SU-DHL-6 (cell line): ENCODE results near the gene IQSEC3.

Experiments used
- H2AFZ ChIP-seq: fragments of 200-600 bp; sonication (generic); 2 replicates; pipeline ENCODE4 v1.6.1; 2014; ENCODE audit warnings: low read depth, mild to moderate bottlenecking, moderate library complexity, mixed read lengths, antibody characterized with exemption, low read length; ENCODE audit not compliant: severe bottlenecking
- H3F3A ChIP-seq: fragments of 200-600 bp; shearing (Covaris generic); 2 replicates; pipeline ENCODE4 v1.6.0; 2016; ENCODE audit warnings: antibody characterized with exemption, mild to moderate bottlenecking; ENCODE audit not compliant: insufficient read depth
- H3K27ac ChIP-seq: fragments of 200-600 bp; sonication (generic); 2 replicates; pipeline ENCODE4 v1.5.1; 2016; ENCODE audit warnings: low read depth, mild to moderate bottlenecking, low read length, moderate library complexity, mixed read lengths
- H3K27me3 ChIP-seq: fragments of 200-600 bp; sonication (generic), shearing (Covaris generic); 2 replicates; pipeline ENCODE4 v1.6.0; 2014; ENCODE audit warnings: mild to moderate bottlenecking, low read length
- H3K36me3 ChIP-seq: fragments of 200-600 bp; sonication (generic); 2 replicates; pipeline ENCODE4 v1.6.1; 2014; ENCODE audit warnings: mild to moderate bottlenecking, low read length, mixed read lengths
- H3K4me2 ChIP-seq: fragments of 300-600, 200-600 bp; shearing (Covaris generic), sonication (generic); 2 replicates; pipeline ENCODE4 v1.6.0; 2014; ENCODE audit warnings: low read length, low read depth, mild to moderate bottlenecking; ENCODE audit not compliant: poor library complexity, severe bottlenecking
- H3K4me3 ChIP-seq: fragments of 200-600 bp; sonication (generic); 2 replicates; pipeline ENCODE4 v1.5.1; 2014; ENCODE audit warnings: antibody characterized with exemption, low read length, mild to moderate bottlenecking, mixed read lengths; ENCODE audit not compliant: insufficient read depth, poor library complexity, severe bottlenecking
- H3K79me2 ChIP-seq: fragments of 200-600 bp; sonication (generic); 2 replicates; pipeline ENCODE4 v1.6.1; 2014; ENCODE audit warnings: mild to moderate bottlenecking, low read length, moderate library complexity; ENCODE audit not compliant: insufficient read depth
- H3K9ac ChIP-seq: fragments of 200-600 bp; sonication (generic); 2 replicates; pipeline ENCODE4 v1.7.0; 2014; ENCODE audit warnings: mild to moderate bottlenecking, low read length
- H3K9me2 ChIP-seq: fragments of 200-600 bp; sonication (generic); replicated peaks from 2 replicates; pipeline ENCODE4 v1.6.1; 2014; ENCODE audit warnings: low read length; ENCODE audit not compliant: insufficient read depth
- H3K9me3 ChIP-seq: fragments of 200-600 bp; sonication (generic); 2 replicates; pipeline ENCODE4 v1.6.1; 2014; ENCODE audit warnings: low read length, mixed read lengths; ENCODE audit not compliant: insufficient read depth
- H4K20me1 ChIP-seq: fragments of 200-600 bp; sonication (generic); 2 replicates; pipeline ENCODE4 v1.6.1; 2014; ENCODE audit warnings: low read depth, mild to moderate bottlenecking, antibody characterized with exemption, low read length, moderate library complexity, mixed read lengths
- EZH2phosphoT487 ChIP-seq: fragments of 200-600 bp; sonication (generic), shearing (Covaris generic); conservative IDR thresholded peaks from 2 replicates; pipeline ENCODE4 v1.6.1; 2018; ENCODE audit warnings: mild to moderate bottlenecking, antibody characterized with exemption, low read length, moderate library complexity, mixed read lengths
- TF ChIP-seq, protein P1 (sequence below): fragments of 200-600 bp; sonication (generic); IDR thresholded peaks from one replicate; pipeline ENCODE4 v1.5.1; 2017; ENCODE audit warnings: antibody characterized with exemption, mild to moderate bottlenecking, low read length, moderate library complexity; ENCODE audit not compliant: insufficient read depth, poor library complexity, severe bottlenecking

IQSEC3 gene

DNA sequence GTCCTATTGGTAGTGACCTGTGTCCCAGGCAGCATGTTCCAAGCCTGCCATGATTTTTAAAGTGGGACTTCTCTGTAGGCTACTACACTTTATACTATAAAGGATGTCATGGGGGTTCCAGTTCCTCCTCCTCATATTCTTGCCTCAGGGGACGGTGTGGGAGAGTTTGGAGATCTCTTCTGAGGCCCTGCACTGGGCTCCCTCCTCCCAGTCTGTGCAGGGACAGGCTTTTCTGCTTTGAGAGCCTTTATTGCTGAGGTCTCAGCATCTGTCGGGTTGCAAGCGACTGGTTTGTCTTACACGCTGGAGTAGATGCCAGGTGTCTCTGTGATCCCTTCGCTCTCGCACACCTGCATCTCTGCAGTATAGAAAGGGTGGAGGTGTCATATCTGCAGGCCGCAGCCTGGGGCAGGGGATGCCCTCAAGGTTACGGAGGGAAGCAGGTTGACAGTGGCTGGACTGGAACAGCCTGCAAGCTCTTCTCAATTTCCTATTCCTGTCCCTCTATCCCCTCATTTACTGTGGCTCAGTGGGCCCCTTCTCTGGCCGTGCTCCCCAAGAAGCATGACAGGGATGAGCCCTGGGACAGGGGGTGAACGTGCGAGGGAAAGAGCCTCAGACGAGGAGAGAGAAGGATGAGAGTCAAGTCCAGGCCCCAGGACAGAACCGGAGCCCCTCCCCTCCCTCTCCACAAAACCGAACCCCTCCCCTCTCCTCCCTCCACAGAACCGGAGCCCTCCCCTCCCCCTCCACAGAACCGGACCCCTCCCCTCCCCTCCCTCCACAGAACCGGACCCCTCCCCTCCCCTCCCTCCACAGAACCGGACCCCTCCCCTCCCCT, 96.1 kb downstream of the IQSEC3 start:
- H3K4me3 ChIP-seq, result no peak overlapping the region
- H4K20me1 ChIP-seq, result no peaks in the 10 kb centered on the region
- no peak overlapping the region for H3K9ac ChIP-seq
- TF ChIP-seq, protein P1, sequence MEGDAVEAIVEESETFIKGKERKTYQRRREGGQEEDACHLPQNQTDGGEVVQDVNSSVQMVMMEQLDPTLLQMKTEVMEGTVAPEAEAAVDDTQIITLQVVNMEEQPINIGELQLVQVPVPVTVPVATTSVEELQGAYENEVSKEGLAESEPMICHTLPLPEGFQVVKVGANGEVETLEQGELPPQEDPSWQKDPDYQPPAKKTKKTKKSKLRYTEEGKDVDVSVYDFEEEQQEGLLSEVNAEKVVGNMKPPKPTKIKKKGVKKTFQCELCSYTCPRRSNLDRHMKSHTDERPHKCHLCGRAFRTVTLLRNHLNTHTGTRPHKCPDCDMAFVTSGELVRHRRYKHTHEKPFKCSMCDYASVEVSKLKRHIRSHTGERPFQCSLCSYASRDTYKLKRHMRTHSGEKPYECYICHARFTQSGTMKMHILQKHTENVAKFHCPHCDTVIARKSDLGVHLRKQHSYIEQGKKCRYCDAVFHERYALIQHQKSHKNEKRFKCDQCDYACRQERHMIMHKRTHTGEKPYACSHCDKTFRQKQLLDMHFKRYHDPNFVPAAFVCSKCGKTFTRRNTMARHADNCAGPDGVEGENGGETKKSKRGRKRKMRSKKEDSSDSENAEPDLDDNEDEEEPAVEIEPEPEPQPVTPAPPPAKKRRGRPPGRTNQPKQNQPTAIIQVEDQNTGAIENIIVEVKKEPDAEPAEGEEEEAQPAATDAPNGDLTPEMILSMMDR, result no peak
- no peak for TF ChIP-seq EZH2phosphoT487
- no peak overlapping the region for H3K4me2 ChIP-seq
- H3K79me2 ChIP-seq, result no peaks in the 10 kb centered on the region
- H3K27me3 ChIP-seq, result no peaks in the 10 kb centered on the region
- no peak overlapping the region for H3K27ac ChIP-seq
- no peak overlapping the region for H2AFZ ChIP-seq
- H3F3A ChIP-seq, result no peaks in the 10 kb centered on the region
- H3K9me3 ChIP-seq, result no peaks in the 10 kb centered on the region
- no peaks in the 10 kb centered on the region for H3K36me3 ChIP-seq
- H3K9me2 ChIP-seq, result no peaks in the 10 kb centered on the region

DNA sequence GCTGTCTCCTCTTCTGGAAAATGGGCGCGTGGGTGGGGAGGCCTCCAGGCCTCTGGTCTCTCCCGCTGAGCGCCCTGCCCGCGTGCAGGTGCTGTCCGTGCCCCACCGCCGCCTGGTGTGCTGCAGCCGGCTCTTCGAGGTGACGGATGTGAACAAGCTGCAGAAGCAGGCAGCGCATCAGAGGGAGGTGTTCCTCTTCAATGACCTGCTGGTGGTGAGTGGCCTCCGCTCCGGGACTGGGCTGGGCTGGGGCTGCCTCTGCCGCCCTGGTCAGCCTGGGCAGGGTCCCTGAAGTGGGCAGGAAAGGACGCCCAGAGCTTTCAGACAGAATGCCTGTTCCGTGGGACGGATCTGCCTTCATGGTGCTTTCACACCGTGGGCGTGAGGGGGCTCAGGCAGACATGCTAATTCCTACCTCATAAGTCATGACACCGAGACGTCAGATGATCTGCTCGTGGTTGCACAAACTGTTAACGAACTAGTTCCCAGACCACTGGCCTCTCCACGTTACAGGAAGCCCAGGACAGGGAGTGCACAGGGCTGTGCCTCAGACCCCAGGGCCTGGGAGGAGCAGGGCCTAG, 96.9 kb downstream of the IQSEC3 start:
- no peak overlapping the region for H3K4me3 ChIP-seq
- H3F3A ChIP-seq, result no peaks in the 10 kb centered on the region
- no peak overlapping the region for H3K9ac ChIP-seq
- H3K27me3 ChIP-seq, result no peaks in the 10 kb centered on the region
- H3K79me2 ChIP-seq, result no peaks in the 10 kb centered on the region
- no peak overlapping the region for H2AFZ ChIP-seq
- no peaks in the 10 kb centered on the region for H3K36me3 ChIP-seq
- H3K9me3 ChIP-seq, result no peaks in the 10 kb centered on the region
- H4K20me1 ChIP-seq, result no peaks in the 10 kb centered on the region
- H3K9me2 ChIP-seq, result no peaks in the 10 kb centered on the region
- no peak overlapping the region for H3K27ac ChIP-seq
- TF ChIP-seq, protein P1, result no peak
- no peak for TF ChIP-seq EZH2phosphoT487
- no peak overlapping the region for H3K4me2 ChIP-seq

DNA sequence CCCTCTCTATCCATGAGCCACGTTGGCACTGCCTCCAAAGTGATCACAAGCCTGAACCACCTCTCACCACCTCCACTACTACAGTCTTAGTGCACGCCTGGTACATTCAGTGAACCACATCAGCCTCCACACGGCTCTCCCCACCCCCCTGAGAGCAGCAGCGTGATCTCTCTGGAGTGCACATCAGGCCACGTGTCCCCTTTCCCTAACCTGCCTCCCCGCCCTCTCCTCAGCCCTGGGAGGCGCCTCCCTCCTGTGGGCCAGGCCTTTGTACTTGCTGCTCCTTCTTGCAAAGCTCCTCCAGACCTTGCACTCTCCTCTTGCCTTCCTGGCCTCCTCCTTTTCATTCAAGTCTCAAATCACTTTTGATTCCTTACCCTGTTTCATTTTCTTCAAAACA, 97.6 kb downstream of the IQSEC3 start:
- Histone ChIP-seq H2AFZ (no peak overlapping the region), H3K4me2 (no peak overlapping the region)

More for the DNA sequence above, 97.6 kb downstream of the IQSEC3 start:
- no peaks in the 10 kb centered on the region for H3K9me3 ChIP-seq
- H4K20me1 ChIP-seq, result no peaks in the 10 kb centered on the region
- H3K9ac ChIP-seq, result no peak overlapping the region
- H3K27ac ChIP-seq, result no peak overlapping the region
- H3K36me3 ChIP-seq, result no peaks in the 10 kb centered on the region
- no peaks in the 10 kb centered on the region for H3K9me2 ChIP-seq
- H3F3A ChIP-seq, result no peaks in the 10 kb centered on the region
- H3K4me3 ChIP-seq, result no peak overlapping the region
- no peaks in the 10 kb centered on the region for H3K27me3 ChIP-seq
- no peak for TF ChIP-seq EZH2phosphoT487
- TF ChIP-seq, protein P1, result no peak
- H3K79me2 ChIP-seq, result no peaks in the 10 kb centered on the region
